HCT116 (cell line): Measurements from ENCODE around the gene ANKDD1A. TPM values are rescaled to one million over a fixed set of nuclear protein-coding genes. Genes with fewer than 3 reads are reported as not detected.

Experiments
- ATAC-seq: fragments of 200-7000 bp; cut with Tn5 transposase; 2 replicates; pipeline ENCODE4 v1.9.1; 2020; ENCODE audit warnings: mild to moderate bottlenecking, moderate library complexity
- BruUV-seq: library from RNA; stranded (reverse); fragments of 400-500 nt; replicated peaks from 2 replicates; lab custom pipeline; 2021; lab: Mats Ljungman, UMichigan
- CTCF ChIA-PET: fragments of 300-600 bp; sonication (Branson Sonifier 250); formaldehyde crosslinking; loops from one replicate; lab custom pipeline; 2021; ENCODE audit warnings: antibody characterized with exemption; lab: Charles Lee
- POLR2A ChIA-PET: fragments of 300-600, 350-600 bp; sonication (Branson Sonifier 250); formaldehyde crosslinking; loops from one replicate; lab custom pipeline; 2021; ENCODE audit warnings: antibody characterized with exemption; lab: Charles Lee
- RAD21 ChIA-PET, 2 experiments: fragments of 300-600 bp; sonication (Branson Sonifier 250); formaldehyde crosslinking; loops; one replicate each; lab custom pipeline; 2023; ENCODE audit warnings: low total read pairs in 2 of 2; ENCODE audit not compliant: uncharacterized antibody in 2 of 2, unreplicated experiment in 2 of 2, low non-redundant PET in 1 of 2; lab: Charles Lee
- DNase-seq: peaks from one replicate; pipeline ENCODE4 v3.0.0-alpha.2; 2010; ENCODE audit warnings: low read depth, low spot score
- H2AFZ ChIP-seq: fragments of 200-600 bp; shearing (Covaris generic), sonication (generic); 2 replicates; pipeline ENCODE4 v1.6.1; 2017; ENCODE audit warnings: low read depth, mixed run types, mixed read lengths, antibody characterized with exemption, low read length; ENCODE audit not compliant: poor library complexity, severe bottlenecking
- H3K27ac ChIP-seq: 2 replicates; pipeline ENCODE4 v1.5.1; 2012; ENCODE audit warnings: low read depth, low read length
- H3K27me3 ChIP-seq: fragments of 200-600 bp; sonication (generic); 2 replicates; pipeline ENCODE4 v1.6.1; 2016; ENCODE audit warnings: mixed run types, low read length, mixed read lengths; ENCODE audit not compliant: insufficient read depth
- H3K36me3 ChIP-seq, 2 experiments: fragments of 200-500 bp in 1 of 2; fragments of 200-600 bp in 1 of 2; sonication (Bioruptor generic) in 1 of 2; sonication (generic) in 1 of 2; 2 replicates each; pipeline versions ENCODE4 v1.5.1 to v1.6.1; 2014 to 2016; ENCODE audit warnings: low read length in 2 of 2, inconsistent platforms in 1 of 2, mixed read lengths in 1 of 2, mixed run types in 1 of 2; ENCODE audit not compliant: insufficient read depth in 2 of 2, control insufficient read depth in 1 of 2
- H3K4me1 ChIP-seq, 2 experiments: fragments of 200-600 bp in 1 of 2; sonication (generic) in 1 of 2; 2 replicates each; pipeline versions ENCODE4 v1.5.1 to v1.6.1; 2012 to 2017; ENCODE audit warnings: low read length in 2 of 2, inconsistent platforms in 1 of 2, mild to moderate bottlenecking in 1 of 2, mixed read lengths in 1 of 2, mixed run types in 1 of 2, moderate library complexity in 1 of 2; ENCODE audit not compliant: insufficient read depth in 2 of 2, control insufficient read depth in 1 of 2
- H3K4me2 ChIP-seq: fragments of 200-600 bp; sonication (generic); 2 replicates; pipeline ENCODE4 v1.6.1; 2017; ENCODE audit warnings: mixed run types, low read length, mixed read lengths
- H3K4me3 ChIP-seq, 2 experiments: fragments of 200-600 bp in 1 of 2; sonication (generic) in 1 of 2; replicated peaks in 1 of 2; 2 replicates each; pipeline ENCODE4 v1.5.1; 2011 to 2016; ENCODE audit warnings: low read length in 2 of 2, control low read depth in 1 of 2, low read depth in 1 of 2, mild to moderate bottlenecking in 1 of 2, mixed read lengths in 1 of 2, mixed run types in 1 of 2
- H3K79me2 ChIP-seq: fragments of 200-600 bp; sonication (generic); 2 replicates; pipeline ENCODE4 v1.6.1; 2017; ENCODE audit warnings: mild to moderate bottlenecking, mixed run types, low read length, moderate library complexity, mixed read lengths; ENCODE audit not compliant: insufficient read depth
- H3K9ac ChIP-seq: fragments of 200-600 bp; sonication (generic); 2 replicates; pipeline ENCODE4 v1.6.1; 2016; ENCODE audit warnings: low read length, mixed read lengths
- H3K9me2 ChIP-seq: fragments of 200-600 bp; sonication (generic), shearing (Covaris generic); 2 replicates; pipeline ENCODE4 v1.6.1; 2017; ENCODE audit warnings: mixed run types, mild to moderate bottlenecking, moderate library complexity; ENCODE audit not compliant: insufficient read depth
- H3K9me3 ChIP-seq, 2 experiments: fragments of 200-500 bp in 1 of 2; fragments of 200-600 bp in 1 of 2; sonication (Bioruptor generic) in 1 of 2; sonication (generic) in 1 of 2; 2 replicates each; pipeline ENCODE4 v1.6.1; 2014 to 2017; ENCODE audit warnings: low read length in 2 of 2, mixed read lengths in 2 of 2, inconsistent platforms in 1 of 2, low read depth in 1 of 2, mild to moderate bottlenecking in 1 of 2, mixed run types in 1 of 2, moderate library complexity in 1 of 2; ENCODE audit not compliant: control insufficient read depth in 1 of 2, insufficient read depth in 1 of 2
- H4K20me1 ChIP-seq: fragments of 200-600 bp; sonication (generic), shearing (Covaris generic); 2 replicates; pipeline ENCODE4 v1.6.1; 2017; ENCODE audit warnings: mixed run types, mild to moderate bottlenecking, moderate library complexity; ENCODE audit not compliant: insufficient read depth
- CTCF ChIP-seq, 3 experiments: fragments of 200-600 bp in 1 of 3; sonication (generic) in 1 of 3; IDR thresholded peaks in 2 of 3; conservative IDR thresholded peaks in 1 of 3; 2 replicates each; pipeline ENCODE4 v1.5.1; 2012 to 2017; ENCODE audit warnings: low read depth in 2 of 3, low read length in 2 of 3, antibody characterized with exemption in 1 of 3, borderline replicate concordance in 1 of 3, control low read depth in 1 of 3, mild to moderate bottlenecking in 1 of 3, mixed read lengths in 1 of 3, mixed run types in 1 of 3, moderate library complexity in 1 of 3; ENCODE audit not compliant: insufficient read depth in 1 of 3
- SIN3A ChIP-seq: IDR thresholded peaks from 2 replicates; pipeline ENCODE4 v1.6.1; 2012; ENCODE audit warnings: low read depth
- ZBTB33 ChIP-seq: IDR thresholded peaks from 2 replicates; pipeline ENCODE4 v1.6.1; 2011; ENCODE audit warnings: mild to moderate bottlenecking, low read length, moderate library complexity; ENCODE audit not compliant: insufficient replicate concordance; ENCODE audit errors: extremely low read depth
- ZFX ChIP-seq: fragments of 450-650 bp; IDR thresholded peaks from 2 replicates; pipeline ENCODE4 v1.6.1; 2017
- ZNF274 ChIP-seq: fragments of 200-500 bp; sonication (Bioruptor generic); IDR thresholded peaks from 2 replicates; pipeline ENCODE4 v1.6.1; 2014; ENCODE audit warnings: mild to moderate bottlenecking, low read depth, low read length, inconsistent platforms
- intact Hi-C: fragments of 100-400 bp; cut with micrococcal nuclease; formaldehyde crosslinking; loops from 2 replicates; pipeline ENCODE4 v1.10.0; 2022
- total RNA-seq: library from RNA; stranded (reverse); gene quantifications from one replicate; pipeline ENCODE4 v1.2.1, GENCODE V29; 2021; ENCODE audit not compliant: unreplicated experiment

Gene ANKDD1A
- total RNA-seq, 1 experiment from 2014 or later: 8.1 TPM

- Histone ChIP-seq H3K4me1 (peaks cover 0 to 13% of the 10 kb centered on the region in 2 experiments; a peak in 1 of 4 replicates), H3K79me2 (no peaks in the 10 kb centered on the region), H3K9ac (no peak overlapping the region), H2AFZ (no peak overlapping the region), H3K27me3 (no peaks in the 10 kb centered on the region), H3K9me3 (no peaks in the 10 kb centered on the region)
- peak; percentile 24 for DNase-seq
- no TSS peak for BruUV-seq
- CTCF ChIA-PET: no interaction called here
- TF ChIP-seq CTCF (IDR thresholded peaks at IDR 0.05 in 2 of 3, conservative IDR thresholded peaks at IDR 0.05 in 1 of 3; ENCODE audit: borderline replicate concordance in 1 of 3, insufficient read depth in 1 of 3, low read depth in 2 of 3, low read length in 2 of 3) (no peak), ZNF274 (no peak), ZBTB33 (no peak), ZFX (no peak), SIN3A (no peak)
- TF ChIP-seq, all 23 proteins: peak for 0
- POLR2A ChIA-PET: no interaction called here
- RAD21 ChIA-PET: no interaction called here
- intact Hi-C loops: no loop called here
- H3K4me3 ChIP-seq: no peak overlapping the region
- H4K20me1 ChIP-seq: no peaks in the 10 kb centered on the region
- H3K9me2 ChIP-seq: no peaks in the 10 kb centered on the region
- ATAC-seq: peak; percentile 62
- no peak overlapping the region for H3K27ac ChIP-seq
- no peaks in the 10 kb centered on the region for H3K36me3 ChIP-seq
- H3K4me2 ChIP-seq: no peak overlapping the region
Measured at GRCh38 chr15:64893481-64894394, 18.0 kb upstream of the ANKDD1A start.
